Measurements from ENCODE around the gene SPAG17. TPM values are rescaled to one million over a fixed set of nuclear protein-coding genes. Genes with fewer than 3 reads are reported as not detected.

The SPAG17 gene
- total RNA-seq, 1 experiment from 2014 or later: 0.36 TPM

DNA sequence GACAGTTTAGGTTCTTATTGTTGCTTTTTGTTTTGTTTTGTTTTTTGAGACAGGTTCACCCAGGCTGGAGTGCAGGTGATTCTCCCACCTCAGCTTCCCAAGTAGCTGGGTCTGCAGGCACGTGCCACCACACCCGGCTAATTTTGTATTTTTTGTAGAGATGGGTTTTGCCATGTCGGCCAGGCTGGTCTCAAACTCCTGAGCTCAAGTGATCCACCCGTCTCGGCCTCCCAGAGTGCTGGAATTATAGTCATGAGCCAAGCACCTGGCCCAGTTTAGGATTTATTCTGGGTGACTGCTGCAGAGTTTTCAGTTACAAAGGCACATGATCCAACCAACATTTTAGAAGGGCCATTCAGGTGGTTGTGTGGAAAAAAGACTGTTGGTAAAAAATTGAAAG is 102.0 kb downstream of the SPAG17 start:
- Histone ChIP-seq H3K36me3 (ENCODE audit: control insufficient read depth, insufficient read depth, low read length) (no peaks in the 10 kb centered on the region), H3K27ac (ENCODE audit: low read length) (no peak overlapping the region), H3K27me3 (ENCODE audit: control insufficient read depth, insufficient read depth, low read length) (no peaks in the 10 kb centered on the region), H3K9me3 (ENCODE audit: control insufficient read depth, insufficient read depth, low read depth, low read length) (no peaks in the 10 kb centered on the region), H3K4me1 (ENCODE audit: control insufficient read depth, insufficient read depth, low read length) (no peaks in the 10 kb centered on the region), H3K4me3 (ENCODE audit: low read depth in 2 of 2, low read length in 2 of 2) (no peak overlapping the region)
- intact Hi-C loops (cut with micrococcal nuclease; ENCODE audit: unreplicated experiment): no loop called here
- TF ChIP-seq CTCF (IDR thresholded peaks at IDR 0.05) (no peak), SIN3A (IDR thresholded peaks at IDR 0.05; ENCODE audit: borderline replicate concordance, insufficient read depth, low read depth, low read length) (no peak), REST (IDR thresholded peaks at IDR 0.05; ENCODE audit: insufficient read depth in 1 of 2, low read depth in 2 of 2, low read length in 1 of 2) (no peak), TCF7L2 (IDR thresholded peaks at IDR 0.05; ENCODE audit: low read depth, low read length) (no peak), POLR2AphosphoS5 (IDR thresholded peaks at IDR 0.05; ENCODE audit: low read depth, low read length) (no peak)
- POLR2A ChIA-PET: no interaction called here
- no TSS peak for BruUV-seq (replicated peaks)
- no peak for DNase-seq (ENCODE audit: low read depth, low spot score)
- CTCF ChIA-PET: no interaction called here
- no peak for ATAC-seq
- in situ Hi-C loops (cut with HindIII; ENCODE audit: low pct_unique_long_range_greater_than_20kb, low sequenced_read_pairs): no loop called here

DNA sequence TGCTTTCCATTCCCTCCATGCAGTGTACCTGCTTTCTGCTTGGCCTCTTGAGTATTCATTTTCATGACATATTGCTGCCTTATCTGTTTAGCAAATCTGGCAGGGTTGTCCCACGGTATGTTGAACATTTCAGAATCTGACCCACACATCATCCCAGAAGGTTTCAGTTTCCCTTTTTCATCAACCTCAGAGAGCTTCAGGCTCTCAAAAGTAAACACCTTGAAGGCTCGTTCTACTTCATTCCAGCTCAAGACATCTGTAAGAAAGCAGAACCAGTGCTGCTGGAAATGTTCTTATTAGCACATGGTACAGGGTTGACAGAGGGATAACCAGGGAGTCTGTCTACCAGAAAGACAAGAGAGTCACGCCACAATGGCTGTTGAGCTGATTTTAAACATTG is 103.6 kb downstream of the SPAG17 start:
- DNase-seq (ENCODE audit: low read depth, low spot score) (no peak), ATAC-seq (no peak)
- no peak for TF ChIP-seq TCF7L2 (IDR thresholded peaks at IDR 0.05; ENCODE audit: low read depth, low read length)
- no peak for TF ChIP-seq SIN3A (IDR thresholded peaks at IDR 0.05; ENCODE audit: borderline replicate concordance, insufficient read depth, low read depth, low read length)
- TF ChIP-seq CTCF (IDR thresholded peaks at IDR 0.05): no peak
- TF ChIP-seq REST (IDR thresholded peaks at IDR 0.05; ENCODE audit: insufficient read depth in 1 of 2, low read depth in 2 of 2, low read length in 1 of 2): no peak
- no TSS peak for BruUV-seq (replicated peaks)
- no peak overlapping the region for H3K4me3 ChIP-seq (ENCODE audit: low read depth in 2 of 2, low read length in 2 of 2)
- H3K36me3 ChIP-seq (ENCODE audit: control insufficient read depth, insufficient read depth, low read length): no peaks in the 10 kb centered on the region
- in situ Hi-C loops (cut with HindIII; ENCODE audit: low pct_unique_long_range_greater_than_20kb, low sequenced_read_pairs): no loop called here
- H3K9me3 ChIP-seq (ENCODE audit: control insufficient read depth, insufficient read depth, low read depth, low read length): no peaks in the 10 kb centered on the region
- ChIA-PET CTCF (no interaction called here), POLR2A (no interaction called here)
- no peak overlapping the region for H3K27ac ChIP-seq (ENCODE audit: low read length)
- H3K27me3 ChIP-seq (ENCODE audit: control insufficient read depth, insufficient read depth, low read length): no peaks in the 10 kb centered on the region
- H3K4me1 ChIP-seq (ENCODE audit: control insufficient read depth, insufficient read depth, low read length): no peaks in the 10 kb centered on the region
- intact Hi-C loops (cut with micrococcal nuclease; ENCODE audit: unreplicated experiment): no loop called here
